Left ventricle myocardium superior (tissue), 1 donor: Measurements from ENCODE around the gene EFNA5. TPM values are rescaled to one million over a fixed set of nuclear protein-coding genes. Genes with fewer than 3 reads are reported as not detected.

Experiments used
- ATAC-seq: fragments of 200-7000 bp; cut with Tn5 transposase; one replicate; pipeline ENCODE4 v1.9.1; 2020; ENCODE audit warnings: mild to moderate bottlenecking, moderate library complexity
- DNase-seq: peaks from one replicate; pipeline ENCODE4 v3.0.0-alpha.2; 2020
- intact Hi-C: fragments of 100-400 bp; cut with micrococcal nuclease; formaldehyde crosslinking; loops from one replicate; pipeline ENCODE4 v1.11.0; 2022
- total RNA-seq: library from RNA; stranded (reverse); fragmentation: NEBNext Ultra II Directional; extraction: Animal tissue kit (Norgen Biotek cat#: 25700); gene quantifications from one replicate; pipeline ENCODE4 v1.2.1, GENCODE V29; 2021
- donor health status: DM: no; HTN: yes; CAD: no; lungs with severe emphysema.

EFNA5 gene
- total RNA-seq, 1 donor from 2014 or later = 36.4 TPM

- DNase-seq (no peak), ATAC-seq (no peak)
- intact Hi-C loops = no loop called here
Observed at GRCh38 chr5:107431536-107431935, 239.2 kb downstream of the EFNA5 start.

GRCh38 chr5:107430071-107430625 is 240.6 kb downstream of the EFNA5 start:
- DNase-seq (no peak), ATAC-seq (peak; percentile 64)
- intact Hi-C loops = no loop called here

GRCh38 chr5:107428303-107428813 is 242.4 kb downstream of the EFNA5 start:
- ATAC-seq = no peak
- intact Hi-C loops = no loop called here

GRCh38 chr5:107426872-107427271 is 243.9 kb downstream of the EFNA5 start:
- intact Hi-C loops = no loop called here
- DNase-seq (no peak), ATAC-seq (no peak)

More at GRCh38 chr5:107428303-107428813, 242.4 kb downstream of the EFNA5 start:
- DNase-seq = no peak

GRCh38 chr5:107426209-107426608 is 244.5 kb downstream of the EFNA5 start:
- DNase-seq (no peak), ATAC-seq (no peak)
- intact Hi-C loops = no loop called here

- DNase-seq (no peak), ATAC-seq (no peak)
- intact Hi-C loops = no loop called here
Observed at GRCh38 chr5:107425541-107426031, 245.2 kb downstream of the EFNA5 start.

GRCh38 chr5:107424491-107424890 is 246.2 kb downstream of the EFNA5 start:
- intact Hi-C loops = no loop called here
- no peak for DNase-seq
- ATAC-seq = no peak

GRCh38 chr5:107422494-107422893 is 248.2 kb downstream of the EFNA5 start:
- no peak for DNase-seq
- ATAC-seq = peak; percentile 48
- intact Hi-C loops = no loop called here

GRCh38 chr5:107419498-107419897 is 251.2 kb downstream of the EFNA5 start:
- no peak for DNase-seq
- intact Hi-C loops = no loop called here
- ATAC-seq = no peak

GRCh38 chr5:107418902-107419301 is 251.8 kb downstream of the EFNA5 start:
- ATAC-seq (no peak), DNase-seq (no peak)
- intact Hi-C loops = no loop called here

GRCh38 chr5:107418071-107418470 is 252.7 kb downstream of the EFNA5 start:
- ATAC-seq (no peak), DNase-seq (no peak)
- intact Hi-C loops = no loop called here

- intact Hi-C loops = no loop called here
Observed at GRCh38 chr5:107415762-107416161, 255.0 kb downstream of the EFNA5 start.

GRCh38 chr5:107414802-107415201 is 255.9 kb downstream of the EFNA5 start:
- intact Hi-C loops = no loop called here
- DNase-seq = no peak
- ATAC-seq = peak; percentile 40

More at GRCh38 chr5:107415762-107416161, 255.0 kb downstream of the EFNA5 start:
- ATAC-seq (peak; percentile 39), DNase-seq (no peak)

GRCh38 chr5:107413754-107414153 is 257.0 kb downstream of the EFNA5 start:
- no peak for DNase-seq
- peak; percentile 45 for ATAC-seq
- intact Hi-C loops = no loop called here

- DNase-seq = no peak
- intact Hi-C loops = no loop called here
- ATAC-seq = no peak
Observed at GRCh38 chr5:107408564-107408963, 262.2 kb downstream of the EFNA5 start.

GRCh38 chr5:107407713-107408298 is 262.9 kb downstream of the EFNA5 start:
- ATAC-seq (no peak), DNase-seq (no peak)
- intact Hi-C loops = no loop called here

GRCh38 chr5:107404595-107405374 is 266.0 kb downstream of the EFNA5 start:
- DNase-seq (no peak), ATAC-seq (no peak)
- intact Hi-C loops = no loop called here

GRCh38 chr5:107403228-107403953 is 267.3 kb downstream of the EFNA5 start:
- ATAC-seq (no peak), DNase-seq (no peak)
- intact Hi-C loops = no loop called here

GRCh38 chr5:107402434-107403227 is 268.1 kb downstream of the EFNA5 start:
- intact Hi-C loops = no loop called here
- DNase-seq (no peak), ATAC-seq (peak; percentile 81)
